OCI-LY3 (cell line): ENCODE results near the gene PTGIS.
"Not testable (repeated sequence)": the region's sequence is repeated elsewhere in the genome, so short reads cannot be mapped to it uniquely, and the experiment has no call there.

Source experiments
- H2AFZ ChIP-seq: fragments of 200-600, 300-600 bp; shearing (Covaris generic); 2 replicates; pipeline ENCODE4 v1.6.0; 2014; ENCODE audit warnings: antibody characterized with exemption, low read depth, low read length
- H3K27ac ChIP-seq: fragments of 200-600, 300-600 bp; sonication (generic); 2 replicates; pipeline ENCODE4 v1.5.1; 2014; ENCODE audit warnings: mild to moderate bottlenecking, low read length, moderate library complexity, mixed read lengths
- H3K27me3 ChIP-seq: fragments of 200-600, 300-600 bp; sonication (generic); 2 replicates; pipeline ENCODE4 v1.6.1; 2014; ENCODE audit warnings: low read depth, low read length, mixed read lengths
- H3K36me3 ChIP-seq: fragments of 200-600, 300-600 bp; sonication (generic); replicated peaks from 2 replicates; pipeline ENCODE3; 2014; ENCODE audit warnings: low read depth, low read length, mixed read lengths
- H3K4me1 ChIP-seq: fragments of 300-600, 200-600 bp; sonication (generic); 2 replicates; pipeline ENCODE4 v1.6.1; 2014; ENCODE audit warnings: low read length, mixed read lengths
- H3K4me2 ChIP-seq: fragments of 200-600, 300-600 bp; sonication (generic); 2 replicates; pipeline ENCODE4 v1.6.1; 2014; ENCODE audit warnings: low read length, mixed read lengths
- H3K4me3 ChIP-seq: fragments of 300-600, 200-600 bp; sonication (generic); 2 replicates; pipeline ENCODE4 v1.5.1; 2014; ENCODE audit warnings: antibody characterized with exemption, mild to moderate bottlenecking, low read length, moderate library complexity
- H3K79me2 ChIP-seq: fragments of 300-600, 200-600 bp; shearing (Covaris generic); 2 replicates; pipeline ENCODE4 v1.6.1; 2014; ENCODE audit warnings: mild to moderate bottlenecking, low read length, mixed read lengths
- H3K9ac ChIP-seq: fragments of 300-600, 200-600 bp; shearing (Covaris generic); 2 replicates; pipeline ENCODE4 v1.6.0; 2014; ENCODE audit warnings: mild to moderate bottlenecking, low read length, moderate library complexity
- H3K9me3 ChIP-seq: fragments of 200-600, 300-600 bp; shearing (Covaris generic); 2 replicates; pipeline ENCODE4 v1.6.1; 2014; ENCODE audit warnings: low read length, mixed read lengths; ENCODE audit not compliant: insufficient read depth
- H4K20me1 ChIP-seq: fragments of 200-600, 300-600 bp; sonication (generic); 2 replicates; pipeline ENCODE4 v1.6.1; 2016; ENCODE audit warnings: low read length, mixed read lengths; ENCODE audit not compliant: insufficient read depth
- EZH2phosphoT487 ChIP-seq: fragments of 200-600 bp; shearing (Covaris generic); IDR thresholded peaks from 2 replicates; pipeline ENCODE4 v1.6.1; 2018; ENCODE audit warnings: antibody characterized with exemption, mixed run types, low read depth
- TF ChIP-seq, protein P1 (sequence below): fragments of 200-600, 300-600 bp; sonication (generic); IDR thresholded peaks from 2 replicates; pipeline ENCODE4 v1.5.1; 2014; ENCODE audit warnings: antibody characterized with exemption, low read length, low read depth

Gene PTGIS

GRCh38 chr20:49614338-49615050 is 46.6 kb upstream of the PTGIS start:
- no peak for TF ChIP-seq EZH2phosphoT487
- TF ChIP-seq, protein P1, sequence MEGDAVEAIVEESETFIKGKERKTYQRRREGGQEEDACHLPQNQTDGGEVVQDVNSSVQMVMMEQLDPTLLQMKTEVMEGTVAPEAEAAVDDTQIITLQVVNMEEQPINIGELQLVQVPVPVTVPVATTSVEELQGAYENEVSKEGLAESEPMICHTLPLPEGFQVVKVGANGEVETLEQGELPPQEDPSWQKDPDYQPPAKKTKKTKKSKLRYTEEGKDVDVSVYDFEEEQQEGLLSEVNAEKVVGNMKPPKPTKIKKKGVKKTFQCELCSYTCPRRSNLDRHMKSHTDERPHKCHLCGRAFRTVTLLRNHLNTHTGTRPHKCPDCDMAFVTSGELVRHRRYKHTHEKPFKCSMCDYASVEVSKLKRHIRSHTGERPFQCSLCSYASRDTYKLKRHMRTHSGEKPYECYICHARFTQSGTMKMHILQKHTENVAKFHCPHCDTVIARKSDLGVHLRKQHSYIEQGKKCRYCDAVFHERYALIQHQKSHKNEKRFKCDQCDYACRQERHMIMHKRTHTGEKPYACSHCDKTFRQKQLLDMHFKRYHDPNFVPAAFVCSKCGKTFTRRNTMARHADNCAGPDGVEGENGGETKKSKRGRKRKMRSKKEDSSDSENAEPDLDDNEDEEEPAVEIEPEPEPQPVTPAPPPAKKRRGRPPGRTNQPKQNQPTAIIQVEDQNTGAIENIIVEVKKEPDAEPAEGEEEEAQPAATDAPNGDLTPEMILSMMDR = no peak
- peaks cover 22% of the 10 kb centered on the region for H3K27me3 ChIP-seq
- no peak overlapping the region for H3K4me3 ChIP-seq
- peaks cover 26% of the 10 kb centered on the region for H3K4me1 ChIP-seq
- no peak overlapping the region for H3K9ac ChIP-seq
- H3K79me2 ChIP-seq = no peaks in the 10 kb centered on the region
- no peak overlapping the region for H3K4me2 ChIP-seq
- no peak overlapping the region for H2AFZ ChIP-seq
- H3K36me3 ChIP-seq = no peaks in the 10 kb centered on the region
- H3K9me3 ChIP-seq = no peaks in the 10 kb centered on the region
- no peaks in the 10 kb centered on the region for H4K20me1 ChIP-seq
- no peak overlapping the region for H3K27ac ChIP-seq

GRCh38 chr20:49612127-49612738 is 44.3 kb upstream of the PTGIS start:
- H3K9ac ChIP-seq = no peak overlapping the region
- no peaks in the 10 kb centered on the region for H3K36me3 ChIP-seq
- TF ChIP-seq, protein P1 = no peak
- no peak for TF ChIP-seq EZH2phosphoT487
- no peaks in the 10 kb centered on the region for H3K9me3 ChIP-seq
- H3K27ac ChIP-seq = no peak overlapping the region
- H3K27me3 ChIP-seq = peaks cover 17% of the 10 kb centered on the region
- peaks cover 12% of the 10 kb centered on the region for H3K4me1 ChIP-seq
- H3K4me2 ChIP-seq = no peak overlapping the region
- H3K4me3 ChIP-seq = no peak overlapping the region
- no peaks in the 10 kb centered on the region for H4K20me1 ChIP-seq
- H2AFZ ChIP-seq = no peak overlapping the region
- H3K79me2 ChIP-seq = no peaks in the 10 kb centered on the region

DNA sequence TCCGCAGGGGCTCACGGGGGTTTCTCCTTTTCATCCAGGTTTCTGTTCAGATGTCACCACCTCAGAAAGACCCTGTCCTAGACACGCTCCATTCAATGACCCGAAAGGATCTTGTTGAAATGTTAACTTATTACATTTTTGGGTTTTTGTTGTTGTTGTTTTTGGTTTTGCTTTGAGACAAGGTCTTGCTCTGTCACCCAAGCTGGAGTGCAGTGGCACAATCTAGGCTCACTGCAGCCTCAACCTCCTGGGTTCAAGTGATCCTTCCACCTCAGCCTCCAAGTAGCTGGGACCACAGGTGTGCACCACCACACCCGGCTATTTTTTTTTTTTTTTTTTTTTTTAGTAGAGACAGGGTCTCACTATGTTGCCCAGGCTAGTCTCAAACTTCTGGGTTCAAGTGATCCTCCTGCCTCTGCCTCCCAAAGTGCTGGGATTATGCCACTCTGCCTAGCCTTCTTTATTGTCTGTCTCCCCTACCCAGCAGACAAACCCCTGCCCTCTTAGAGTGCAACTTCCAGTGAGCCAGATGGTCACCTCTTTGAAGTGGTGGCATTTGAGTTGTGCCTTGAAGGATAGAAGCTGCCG is 43.7 kb upstream of the PTGIS start:
- H3K36me3 ChIP-seq, H4K20me1 ChIP-seq, H3K79me2 ChIP-seq, H3K27ac ChIP-seq, H3K9me3 ChIP-seq: not testable (repeated sequence)
- Histone ChIP-seq H3K4me2 (peak overlapping the region; percentile 69), H3K27me3 (peaks cover 17% of the 10 kb centered on the region), H3K4me3 (peak overlapping the region; percentile 62), H3K4me1 (peaks cover 12% of the 10 kb centered on the region), H2AFZ (peak overlapping the region; percentile 67), H3K9ac (peak overlapping the region; percentile 57)

DNA sequence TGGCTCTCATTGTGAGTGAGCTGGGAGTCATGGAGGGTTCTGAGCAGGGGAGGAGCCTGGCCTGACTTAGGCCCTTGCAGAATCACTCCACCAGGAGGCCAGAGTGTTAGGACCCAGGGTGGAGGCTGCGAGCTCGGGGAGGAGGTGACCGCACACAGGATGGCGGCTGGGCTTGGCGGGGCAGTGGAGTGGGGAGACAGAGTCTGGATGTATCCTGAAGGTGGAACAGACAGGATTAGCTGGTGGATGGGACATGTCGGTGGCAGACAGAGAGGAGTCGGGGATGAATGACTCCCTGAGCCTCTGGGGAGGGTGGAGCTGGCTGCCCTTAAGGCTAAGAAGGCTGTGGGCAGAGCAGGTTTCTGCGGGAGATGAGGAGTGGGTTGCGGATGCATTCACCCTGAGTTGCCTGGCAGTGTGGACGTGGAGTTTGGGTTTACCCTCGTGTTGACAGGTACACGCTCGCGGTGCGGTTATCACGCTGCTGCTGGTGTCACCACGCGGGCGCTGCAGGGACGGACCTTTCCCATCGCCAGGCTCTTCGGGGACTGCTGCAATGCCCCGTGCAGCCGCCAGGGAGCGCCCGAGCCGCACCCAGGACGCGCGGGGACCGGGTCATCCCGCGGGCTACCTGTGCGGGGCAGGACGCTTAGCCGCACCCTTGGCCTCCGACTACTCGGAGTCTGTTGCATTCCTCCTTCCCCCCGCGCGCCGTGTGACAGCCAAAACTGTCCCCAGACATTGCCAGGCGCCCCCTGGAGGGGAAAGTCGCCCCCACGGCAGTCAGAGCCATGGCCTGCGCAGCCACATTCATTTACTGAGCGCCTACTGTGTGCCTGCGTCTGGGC is 43.0 kb upstream of the PTGIS start:
- H3K4me2 ChIP-seq = peak overlapping the region; percentile 69
- peak overlapping the region; percentile 57 for H3K9ac ChIP-seq
- H3K9me3 ChIP-seq = no peaks in the 10 kb centered on the region
- H3K27me3 ChIP-seq = peaks cover 19% of the 10 kb centered on the region
- H3K79me2 ChIP-seq = no peaks in the 10 kb centered on the region
- H3K36me3 ChIP-seq = no peaks in the 10 kb centered on the region
- peak overlapping the region; percentile 62 for H3K4me3 ChIP-seq
- H3K27ac ChIP-seq = no peak overlapping the region
- no peak for TF ChIP-seq EZH2phosphoT487
- TF ChIP-seq, protein P1 = peak; percentile 100
- peaks cover 12% of the 10 kb centered on the region for H3K4me1 ChIP-seq
- H2AFZ ChIP-seq = peak overlapping the region; percentile 67
- H4K20me1 ChIP-seq = no peaks in the 10 kb centered on the region
